SK-N-SH (cell line): Measurements from ENCODE around the gene TRIP10. TPM values are rescaled to one million over a fixed set of nuclear protein-coding genes. Genes with fewer than 3 reads are reported as not detected.

Experiments used
- CTCF ChIA-PET: fragments of 300-600, 350-600 bp; formaldehyde crosslinking; extraction: SDS; loops from one replicate; lab custom pipeline; 2021; lab: Yijun Ruan, JAX
- POLR2A ChIA-PET: fragments of 350-600 bp; sonication (Branson Sonifier 250); formaldehyde crosslinking; extraction: SDS; loops from one replicate; lab custom pipeline; 2020; ENCODE audit warnings: antibody characterized with exemption, inconsistent platforms; lab: Yijun Ruan, JAX
- DNase-seq: peaks from one replicate; pipeline ENCODE4 v3.0.0; 2012
- H2AFZ ChIP-seq: fragments of 200-600 bp; sonication (generic); 2 replicates; pipeline ENCODE4 v1.8.1; 2016; ENCODE audit warnings: antibody characterized with exemption, mild to moderate bottlenecking, low read depth
- H3F3A ChIP-seq: fragments of 200-600 bp; sonication (generic); replicated peaks from 2 replicates; pipeline ENCODE3; 2016; ENCODE audit warnings: antibody characterized with exemption, mild to moderate bottlenecking; ENCODE audit not compliant: insufficient read depth
- H3K27ac ChIP-seq, 2 experiments: fragments of 200-500 bp in 1 of 2; fragments of 200-600 bp in 1 of 2; sonication (Bioruptor generic) in 1 of 2; sonication (generic), shearing (Covaris generic) in 1 of 2; 2 replicates each; pipeline versions ENCODE4 v1.5.1 to v1.6.1; 2014 to 2016; ENCODE audit warnings: low read depth in 2 of 2, inconsistent platforms in 1 of 2, low read length in 1 of 2, mild to moderate bottlenecking in 1 of 2, mixed read lengths in 1 of 2
- H3K27me3 ChIP-seq: fragments of 200-600 bp; sonication (generic), shearing (Covaris generic); 2 replicates; pipeline ENCODE4 v1.6.1; 2016; ENCODE audit warnings: mixed run types; ENCODE audit not compliant: insufficient read depth
- H3K36me3 ChIP-seq, 2 experiments: fragments of 200-500 bp in 1 of 2; fragments of 200-600 bp in 1 of 2; sonication (Bioruptor generic) in 1 of 2; sonication (generic) in 1 of 2; replicated peaks in 1 of 2; 2 replicates each; pipeline versions ENCODE3 to v1.5.1; 2014 to 2016; ENCODE audit warnings: low read length in 1 of 2, mild to moderate bottlenecking in 1 of 2; ENCODE audit not compliant: insufficient read depth in 2 of 2, control insufficient read depth in 1 of 2
- H3K4me1 ChIP-seq, 2 experiments: fragments of 200-500 bp in 1 of 2; fragments of 200-600 bp in 1 of 2; sonication (Bioruptor generic) in 1 of 2; sonication (generic), shearing (Covaris generic) in 1 of 2; 2 replicates each; pipeline versions ENCODE4 v1.5.1 to v1.6.1; 2014 to 2016; ENCODE audit warnings: low read depth in 1 of 2, low read length in 1 of 2, mixed run types in 1 of 2; ENCODE audit not compliant: insufficient read depth in 2 of 2, control insufficient read depth in 1 of 2
- H3K4me2 ChIP-seq: fragments of 200-600 bp; sonication (generic), shearing (Covaris generic); 2 replicates; pipeline ENCODE4 v1.6.1; 2017; ENCODE audit warnings: mixed run types
- H3K4me3 ChIP-seq, 2 experiments: fragments of 200-500 bp in 1 of 2; fragments of 200-600 bp in 1 of 2; sonication (Bioruptor generic) in 1 of 2; sonication (generic), shearing (Covaris generic) in 1 of 2; 2 replicates each; pipeline versions ENCODE4 v1.5.1 to v1.8.1; 2014 to 2016; ENCODE audit warnings: low read depth in 2 of 2, inconsistent platforms in 1 of 2, low read length in 1 of 2, mild to moderate bottlenecking in 1 of 2, mixed read lengths in 1 of 2, moderate library complexity in 1 of 2
- H3K79me2 ChIP-seq: fragments of 200-600 bp; sonication (generic); 2 replicates; pipeline ENCODE4 v1.8.1; 2017; ENCODE audit warnings: mild to moderate bottlenecking; ENCODE audit not compliant: insufficient read depth
- H3K9ac ChIP-seq: fragments of 200-600 bp; sonication (generic); 2 replicates; pipeline ENCODE4 v1.6.1; 2017; ENCODE audit warnings: mixed run types
- H3K9me2 ChIP-seq: fragments of 200-600 bp; sonication (generic); 2 replicates; pipeline ENCODE4 v1.6.1; 2017; ENCODE audit warnings: mixed run types
- H3K9me3 ChIP-seq: fragments of 200-600 bp; sonication (generic); 2 replicates; pipeline ENCODE4 v1.6.1; 2017; ENCODE audit warnings: mixed run types, mild to moderate bottlenecking, moderate library complexity
- H4K20me1 ChIP-seq: fragments of 200-600 bp; sonication (generic); 2 replicates; pipeline ENCODE4 v1.6.1; 2017; ENCODE audit warnings: mild to moderate bottlenecking, mixed run types; ENCODE audit not compliant: insufficient read depth
- ELF1 ChIP-seq: IDR thresholded peaks from 2 replicates; pipeline ENCODE4 v1.4.0; 2012
- EP300 ChIP-seq, 2 experiments: IDR thresholded peaks; 2 replicates each; pipeline versions ENCODE4 v1.4.0 to v1.6.1; 2012; ENCODE audit warnings: borderline replicate concordance in 1 of 2, low read depth in 1 of 2, low read length in 1 of 2
- EZH2phosphoT487 ChIP-seq: fragments of 200-600 bp; sonication (generic); IDR thresholded peaks from 2 replicates; pipeline ENCODE4 v1.6.1; 2017; ENCODE audit warnings: low read depth, mixed run types, mild to moderate bottlenecking, antibody characterized with exemption, moderate library complexity, borderline replicate concordance
- FOSL2 ChIP-seq: IDR thresholded peaks from 2 replicates; pipeline ENCODE4 v1.4.0; 2012; ENCODE audit warnings: low read depth, mild to moderate bottlenecking, moderate library complexity, borderline replicate concordance
- FOXJ3 ChIP-seq: sonication (generic); formaldehyde crosslinking; IDR thresholded peaks from 2 replicates; pipeline ENCODE4 v1.5.1; 2020; ENCODE audit warnings: mild to moderate bottlenecking, missing genetic modification reagents
- GABPA ChIP-seq: IDR thresholded peaks from 2 replicates; pipeline ENCODE4 v1.4.0; 2012; ENCODE audit warnings: low read depth, mild to moderate bottlenecking
- IRF3 ChIP-seq: fragments of 150-350 bp; IDR thresholded peaks from 2 replicates; pipeline ENCODE4 v1.6.1; 2016; ENCODE audit warnings: mild to moderate bottlenecking, low read depth, low read length
- JUND ChIP-seq: IDR thresholded peaks from 2 replicates; pipeline ENCODE4 v1.4.0; 2012
- MAX ChIP-seq: IDR thresholded peaks from 2 replicates; pipeline ENCODE4 v1.4.0; 2012; ENCODE audit warnings: low read depth
- MXI1 ChIP-seq: IDR thresholded peaks from 2 replicates; pipeline ENCODE4 v1.6.1; 2012; ENCODE audit warnings: mild to moderate bottlenecking, low read depth, low read length, improper control_type of control experiment
- NRF1 ChIP-seq: IDR thresholded peaks from 2 replicates; pipeline ENCODE4 v1.6.1; 2012; ENCODE audit warnings: low read depth, mild to moderate bottlenecking, low read length
- REST ChIP-seq: IDR thresholded peaks from 2 replicates; pipeline ENCODE4 v1.6.1; 2012; ENCODE audit warnings: mild to moderate bottlenecking, low read depth, low read length, moderate library complexity
- SIN3A ChIP-seq: IDR thresholded peaks from 2 replicates; pipeline ENCODE4 v1.6.1; 2012; ENCODE audit warnings: low read depth, mild to moderate bottlenecking, low read length, moderate library complexity, borderline replicate concordance
- TAF1 ChIP-seq: IDR thresholded peaks from 2 replicates; pipeline ENCODE4 v1.6.1; 2012; ENCODE audit warnings: low read depth, mild to moderate bottlenecking, low read length, moderate library complexity, borderline replicate concordance
- TEAD4 ChIP-seq: IDR thresholded peaks from 2 replicates; pipeline ENCODE4 v1.4.0; 2012; ENCODE audit warnings: mild to moderate bottlenecking, borderline replicate concordance; ENCODE audit not compliant: insufficient read depth
- USF1 ChIP-seq: IDR thresholded peaks from 2 replicates; pipeline ENCODE4 v1.4.0; 2012; ENCODE audit warnings: low read depth, borderline replicate concordance
- YY1 ChIP-seq: IDR thresholded peaks from 2 replicates; pipeline ENCODE4 v1.4.0; 2012; ENCODE audit warnings: low read depth, mild to moderate bottlenecking
- ZBTB33 ChIP-seq: IDR thresholded peaks from 2 replicates; pipeline ENCODE4 v1.4.0; 2012; ENCODE audit warnings: low read depth, borderline replicate concordance
- WGBS: methylation state at CpG from one replicate; pipeline ENCODE4 v1.1.6; 2017; ENCODE audit warnings: low lambda C conversion rate; 5-methylcytosine and 5-hydroxymethylcytosine counted together
- polyA plus RNA-seq, 3 experiments: library from polyadenylated mRNA; depleted of rRNA; stranded (reverse); fragments of >200 nt; gene quantifications; 2 replicates each; pipeline ENCODE4 v1.2.3, GENCODE V29; 2012

TRIP10 gene
- polyA plus RNA-seq, 1 of the 3 experiments (the other 2 are of a cell fraction): 42.9 TPM

- Histone ChIP-seq H2AFZ (no peak overlapping the region), H3K79me2 (no peaks in the 10 kb centered on the region)
- WGBS: 63% methylated on average over 3 of the region's 3 CpGs
These were observed 19.5 kb upstream of the TRIP10 start for GRCh38 chr19:6719992-6720368.

More at GRCh38 chr19:6719992-6720368, 19.5 kb upstream of the TRIP10 start:
- CTCF ChIA-PET: interaction anchor here (1.0 kb wide), 1 partner anchor 125 kb away, joined by 4 read pairs; no protein-coding TSS in a partner anchor
- H4K20me1 ChIP-seq: no peaks in the 10 kb centered on the region
- TF ChIP-seq MXI1: no peak
- TF ChIP-seq FOSL2: no peak
- no peak for TF ChIP-seq JUND
- no peak for TF ChIP-seq USF1
- TF ChIP-seq EP300 (IDR thresholded peaks at IDR 0.05; ENCODE audit: borderline replicate concordance in 1 of 2, low read depth in 1 of 2, low read length in 1 of 2): no peak
- TF ChIP-seq TEAD4: no peak
- TF ChIP-seq ZBTB33: no peak
- no peak for TF ChIP-seq NRF1
- no peak for TF ChIP-seq TAF1
- TF ChIP-seq MAX: no peak
- no peak for TF ChIP-seq IRF3
- TF ChIP-seq SIN3A: no peak
- no peak for TF ChIP-seq GABPA
- TF ChIP-seq FOXJ3 (CRISPR knock-in tag): no peak
- no peak for TF ChIP-seq ELF1
- no peak for TF ChIP-seq EZH2phosphoT487
- no peak for TF ChIP-seq REST
- TF ChIP-seq YY1: no peak
- no peaks in the 10 kb centered on the region for H3K9me3 ChIP-seq
- no peaks in the 10 kb centered on the region for H3K9me2 ChIP-seq
- no peaks in the 10 kb centered on the region for H3K4me1 ChIP-seq
- peaks cover 6% of the 10 kb centered on the region for H3F3A ChIP-seq
- peaks cover 21% of the 10 kb centered on the region for H3K27me3 ChIP-seq
- H3K4me2 ChIP-seq: no peak overlapping the region
- no peak overlapping the region for H3K4me3 ChIP-seq
- no peak overlapping the region for H3K9ac ChIP-seq
- no peak overlapping the region for H3K27ac ChIP-seq
- H3K36me3 ChIP-seq: no peaks in the 10 kb centered on the region
- POLR2A ChIA-PET: no interaction called here
- DNase-seq: no peak
